HepG2 (cell line): ENCODE measurements around the gene CHST13. TPM values are rescaled to one million over a fixed set of nuclear protein-coding genes. Genes with fewer than 3 reads are reported as not detected.
A peak's percentile ranks its signal among the peaks of the same experiment; 100 is the strongest.

Experiments used
- ADNP ChIP-seq: sonication (generic); formaldehyde crosslinking; IDR thresholded peaks from 2 replicates; pipeline ENCODE4 v1.4.0; 2020; ENCODE audit warnings: missing genetic modification reagents
- CENPX ChIP-seq: sonication (generic); formaldehyde crosslinking; IDR thresholded peaks from 2 replicates; pipeline ENCODE4 v1.9.0; 2021; ENCODE audit warnings: mild to moderate bottlenecking, missing genetic modification reagents, moderate library complexity
- CHD4 ChIP-seq: fragments of 200-600 bp; sonication (generic); IDR thresholded peaks from 2 replicates; pipeline ENCODE4 v1.7.0; 2017; ENCODE audit warnings: mild to moderate bottlenecking, low read length, borderline replicate concordance
- CREB1 ChIP-seq, 2 experiments: fragments of 450-650 bp in 1 of 2; IDR thresholded peaks; 2 replicates each; pipeline ENCODE4 v1.6.1; 2016 to 2017; ENCODE audit warnings: control low read depth in 1 of 2, mild to moderate bottlenecking in 1 of 2, missing compliant biosample characterization in 1 of 2, missing genetic modification characterization in 1 of 2
- DPF2 ChIP-seq: sonication (generic); formaldehyde crosslinking; IDR thresholded peaks from 2 replicates; pipeline ENCODE4 v1.4.0; 2020; ENCODE audit warnings: mild to moderate bottlenecking, low read depth, missing genetic modification reagents, borderline replicate concordance
- FOXA1 ChIP-seq, 2 experiments: fragments of 450-650 bp in 1 of 2; sonication (generic) in 1 of 2; formaldehyde crosslinking in 1 of 2; IDR thresholded peaks; 2 replicates each; pipeline versions ENCODE4 v1.4.0 to v1.6.1; 2016 to 2020; ENCODE audit warnings: missing genetic modification reagents in 1 of 2
- FOXC1 ChIP-seq: sonication (generic); formaldehyde crosslinking; IDR thresholded peaks from 2 replicates; pipeline ENCODE4 v1.8.0; 2022; ENCODE audit warnings: mild to moderate bottlenecking, missing genetic modification reagents, borderline replicate concordance
- GATAD2A ChIP-seq: IDR thresholded peaks from 2 replicates; pipeline ENCODE4 v1.6.1; 2016
- HOXD1 ChIP-seq: sonication (generic); formaldehyde crosslinking; IDR thresholded peaks from 2 replicates; pipeline ENCODE4 v1.5.0; 2020; ENCODE audit warnings: missing genetic modification reagents
- IKZF1 ChIP-seq: fragments of 450-650 bp; IDR thresholded peaks from 2 replicates; pipeline ENCODE4 v1.7.1; 2016
- IKZF5 ChIP-seq: IDR thresholded peaks from 2 replicates; pipeline ENCODE4 v1.6.1; 2018; ENCODE audit warnings: missing genetic modification reagents, mild to moderate bottlenecking, missing compliant biosample characterization
- MAFF ChIP-seq: IDR thresholded peaks from 2 replicates; pipeline ENCODE4 v1.6.1; 2011; ENCODE audit warnings: low read depth, low read length, improper control_type of control experiment
- NCOA2 ChIP-seq: sonication (generic); formaldehyde crosslinking; IDR thresholded peaks from 2 replicates; pipeline ENCODE4 v1.8.0; 2022; ENCODE audit warnings: inconsistent platforms
- NFIC ChIP-seq: IDR thresholded peaks from 2 replicates; pipeline ENCODE4 v1.6.1; 2012; ENCODE audit warnings: mild to moderate bottlenecking, low read length, inconsistent platforms
- RXRB ChIP-seq: IDR thresholded peaks from 2 replicates; pipeline ENCODE4 v1.6.1; 2016; ENCODE audit warnings: borderline replicate concordance, missing genetic modification reagents, missing compliant biosample characterization
- SNAPC5 ChIP-seq: sonication (generic); formaldehyde crosslinking; IDR thresholded peaks from 2 replicates; pipeline ENCODE4 v1.8.1; 2023; ENCODE audit warnings: mild to moderate bottlenecking, missing genetic modification reagents, borderline replicate concordance
- SYNCRIP ChIP-seq: fragments of 200-400 bp; formaldehyde crosslinking; IDR thresholded peaks from 2 replicates; pipeline ENCODE4 v1.6.1; 2018; ENCODE audit warnings: mild to moderate bottlenecking, low read depth, low read length; ENCODE audit not compliant: insufficient read depth
- TCF7L2 ChIP-seq: IDR thresholded peaks from 2 replicates; pipeline ENCODE4 v1.6.1; 2011; ENCODE audit warnings: mild to moderate bottlenecking, low read depth, low read length, moderate library complexity
- ZC3H4 ChIP-seq: sonication (generic); formaldehyde crosslinking; IDR thresholded peaks from 2 replicates; pipeline ENCODE4 v1.4.0; 2020; ENCODE audit warnings: missing genetic modification reagents, borderline replicate concordance
- ZFP1 ChIP-seq: IDR thresholded peaks from 2 replicates; pipeline ENCODE4 v1.6.1; 2016
- ZGPAT ChIP-seq: IDR thresholded peaks from 2 replicates; pipeline ENCODE4 v1.6.1; 2016; ENCODE audit warnings: mild to moderate bottlenecking
- ZNF234 ChIP-seq: sonication (generic); formaldehyde crosslinking; conservative IDR thresholded peaks from 2 replicates; pipeline ENCODE4 v1.5.1; 2020; ENCODE audit warnings: mild to moderate bottlenecking, missing genetic modification reagents
- ZNF3 ChIP-seq: IDR thresholded peaks from 2 replicates; pipeline ENCODE4 v1.7.0; 2017; ENCODE audit warnings: inconsistent platforms
- ZNF576 ChIP-seq: sonication (generic); formaldehyde crosslinking; IDR thresholded peaks from 2 replicates; pipeline ENCODE4 v1.4.0; 2020; ENCODE audit warnings: mild to moderate bottlenecking, missing genetic modification reagents
- ZNF687 ChIP-seq: sonication (generic); formaldehyde crosslinking; IDR thresholded peaks from 2 replicates; pipeline ENCODE4 v1.5.1; 2020; ENCODE audit warnings: mild to moderate bottlenecking, missing genetic modification reagents, moderate library complexity
- polyA plus RNA-seq, 8 experiments: library from polyadenylated mRNA; depleted of rRNA in 3 of 8; stranded (reverse) in 7 of 8; unstranded in 1 of 8; fragments of >200 nt; fragmentation: Illumina TruSeq in 4 of 8; extraction: Trizol in 4 of 8; gene quantifications; 2 replicates each; pipeline versions ENCODE4 v1.2.1 to v1.2.3, GENCODE V29; 2011 to 2016; ENCODE audit warnings: low read depth in 4 of 8, missing spikeins in 1 of 8, mixed read lengths in 1 of 8; ENCODE audit not compliant: insufficient read depth in 1 of 8
- total RNA-seq, 5 experiments: library from RNA; depleted of rRNA; stranded (reverse); fragments of >200 nt; fragmentation: Illumina TruSeq; extraction: Trizol; gene quantifications; 2 replicates each; pipeline ENCODE4 v1.2.3, GENCODE V29; 2016; ENCODE audit warnings: low read depth in 1 of 5

Gene CHST13
- total and polyA plus RNA-seq, 2 of the 13 experiments (the other 11 are each of a cell fraction or from before 2014, with no cell fraction given), result 32.0 to 43.1 TPM

- TF ChIP-seq SNAPC5, result no peak
- TF ChIP-seq CHD4, result no peak
- TF ChIP-seq RXRB (CRISPR knock-in tag), result no peak
- TF ChIP-seq DPF2 (CRISPR knock-in tag), result no peak
- TF ChIP-seq CENPX (CRISPR knock-in tag), result no peak
- peak; percentile 37; the same call in 1 of the 2 replicates for TF ChIP-seq FOXC1 (CRISPR knock-in tag)
- no peak for TF ChIP-seq GATAD2A (CRISPR knock-in tag)
- no peak for TF ChIP-seq ADNP (CRISPR knock-in tag)
- TF ChIP-seq HOXD1 (CRISPR knock-in tag), result no peak
- TF ChIP-seq ZFP1 (CRISPR knock-in tag), result no peak
- no peak for TF ChIP-seq SYNCRIP
- TF ChIP-seq NCOA2 (CRISPR knock-in tag), result no peak
- TF ChIP-seq FOXA1 (IDR thresholded peaks at IDR 0.05), result no peak
- no peak for TF ChIP-seq FOXA1 (CRISPR knock-in tag; IDR thresholded peaks at IDR 0.05)
- no peak for TF ChIP-seq IKZF5 (CRISPR knock-in tag)
- TF ChIP-seq ZNF687, result peak; percentile 41; the same call in 1 of the 2 replicates
- TF ChIP-seq ZGPAT, result no peak
- 0 out of 2 replicates have a peak, but pooled peaks have one; percentile 11 for TF ChIP-seq ZC3H4
- no peak for TF ChIP-seq IKZF1
- TF ChIP-seq ZNF576 (CRISPR knock-in tag), result no peak
- TF ChIP-seq ZNF234, result no peak
- no peak for TF ChIP-seq MAFF
- TF ChIP-seq TCF7L2, result no peak
- no peak for TF ChIP-seq NFIC
- no peak for TF ChIP-seq ZNF3
- TF ChIP-seq CREB1 (IDR thresholded peaks at IDR 0.05), result no peak
- TF ChIP-seq CREB1 (CRISPR knock-in tag; IDR thresholded peaks at IDR 0.05), result no peak
Measured at GRCh38 chr3:126525853-126526667, 2.1 kb downstream of the CHST13 start (continued).
